GM21825 (cell line): ENCODE results near the gene TSSC4.

Experiments used
- ATAC-seq: cut with Tn5 transposase; IDR thresholded peaks from one replicate; pipeline ENCODE4 v1.9.1; 2021; ENCODE audit warnings: mild to moderate bottlenecking, moderate library complexity; ENCODE audit not compliant: unreplicated experiment

The TSSC4 gene

GRCh38 chr11:2398664-2399355 is 1.7 kb upstream of the TSSC4 start:
- no peak for ATAC-seq

GRCh38 chr11:2399488-2400068 is 972 bp upstream of the TSSC4 start:
- ATAC-seq: no peak

GRCh38 chr11:2400762-2401435 is 349 bp downstream of the TSSC4 start:
- ATAC-seq: peak; percentile 1

- ATAC-seq: no peak
Observed at GRCh38 chr11:2401436-2401984, 960 bp downstream of the TSSC4 start.

- no peak for ATAC-seq
Observed at GRCh38 chr11:2402106-2402505, 1.6 kb downstream of the TSSC4 start.

- ATAC-seq: no peak
Observed at GRCh38 chr11:2402890-2403645, 2.5 kb downstream of the TSSC4 start.

GRCh38 chr11:2404735-2405196 is 4.2 kb downstream of the TSSC4 start:
- no peak for ATAC-seq

GRCh38 chr11:2406451-2406850 is 5.9 kb downstream of the TSSC4 start:
- no peak for ATAC-seq

GRCh38 chr11:2406878-2407410 is 6.4 kb downstream of the TSSC4 start:
- ATAC-seq: no peak

GRCh38 chr11:2408671-2409070 is 8.1 kb downstream of the TSSC4 start:
- ATAC-seq: no peak

GRCh38 chr11:2409126-2409525 is 8.6 kb downstream of the TSSC4 start:
- no peak for ATAC-seq

- no peak for ATAC-seq
Observed at GRCh38 chr11:2409611-2410468, 9.3 kb downstream of the TSSC4 start.

GRCh38 chr11:2410616-2411015 is 10.1 kb downstream of the TSSC4 start:
- no peak for ATAC-seq

GRCh38 chr11:2411446-2412305 is 11.1 kb downstream of the TSSC4 start:
- no peak for ATAC-seq

- ATAC-seq: no peak
Observed at GRCh38 chr11:2412323-2412722, 11.8 kb downstream of the TSSC4 start.

GRCh38 chr11:2413742-2414579 is 13.4 kb downstream of the TSSC4 start:
- ATAC-seq: no peak

- no peak for ATAC-seq
Observed at GRCh38 chr11:2414616-2415015, 14.1 kb downstream of the TSSC4 start.

- no peak for ATAC-seq
Observed at GRCh38 chr11:2415171-2415570, 14.6 kb downstream of the TSSC4 start.
